MCF 10A (cell line): ENCODE data around the gene COL21A1. TPM values are rescaled to one million over a fixed set of nuclear protein-coding genes. Genes with fewer than 3 reads are reported as not detected.

Experiments
- BruUV-seq: library from RNA; stranded (reverse); fragments of 400-500 nt; replicated peaks from 2 replicates; lab custom pipeline; 2021; lab: Mats Ljungman, UMichigan
- CTCF ChIA-PET: fragments of 300-600 bp; sonication (Branson Sonifier 250); formaldehyde crosslinking; extraction: SDS; loops from one replicate; lab custom pipeline; 2021; ENCODE audit warnings: antibody characterized with exemption, inconsistent platforms; lab: Yijun Ruan, JAX
- POLR2A ChIA-PET: fragments of 300-600, 350-650 bp; sonication (Branson Sonifier 250); formaldehyde crosslinking; extraction: SDS; loops from one replicate; lab custom pipeline; 2020; ENCODE audit warnings: antibody characterized with exemption, inconsistent platforms; lab: Yijun Ruan, JAX
- DNase-seq: peaks from one replicate; pipeline ENCODE4 v3.0.0-alpha.2; 2018; ENCODE audit not compliant: unreplicated experiment
- H3K27ac Mint-ChIP-seq: one replicate; pipeline ENCODE4 v1.8.0; 2022; ENCODE audit warnings: mild to moderate bottlenecking, low read depth, mixed read lengths; ENCODE audit not compliant: unreplicated experiment
- H3K27me3 Mint-ChIP-seq: one replicate; pipeline ENCODE4 v1.8.0; 2022; ENCODE audit warnings: mixed read lengths; ENCODE audit not compliant: insufficient read depth, unreplicated experiment
- H3K36me3 Mint-ChIP-seq: one replicate; pipeline ENCODE4 v1.8.0; 2022; ENCODE audit warnings: mild to moderate bottlenecking, moderate library complexity, mixed read lengths; ENCODE audit not compliant: insufficient read depth, unreplicated experiment
- H3K4me1 Mint-ChIP-seq: one replicate; pipeline ENCODE4 v1.8.0; 2022; ENCODE audit warnings: mixed read lengths; ENCODE audit not compliant: insufficient read depth, unreplicated experiment
- H3K4me3 Mint-ChIP-seq: one replicate; pipeline ENCODE4 v1.8.0; 2022; ENCODE audit warnings: mild to moderate bottlenecking, moderate library complexity, mixed read lengths; ENCODE audit not compliant: unreplicated experiment
- H3K9me3 Mint-ChIP-seq: one replicate; pipeline ENCODE4 v1.8.0; 2022; ENCODE audit warnings: mixed read lengths; ENCODE audit not compliant: unreplicated experiment
- intact Hi-C: fragments of 100-400 bp; cut with micrococcal nuclease; formaldehyde crosslinking; loops from 2 replicates; pipeline ENCODE4 v1.14.1; 2022
- total RNA-seq: library from RNA; stranded (reverse); gene quantifications from 2 replicates; pipeline ENCODE4 v1.2.3, GENCODE V29; 2022
- TF ChIP-seq, protein P1 (sequence below): fragments of 200-600 bp; IDR thresholded peaks from one replicate; pipeline ENCODE4 v1.8.0; 2022; ENCODE audit warnings: antibody characterized with exemption, mild to moderate bottlenecking; ENCODE audit not compliant: unreplicated experiment

COL21A1 gene
- total RNA-seq, 1 experiment from 2014 or later = 1.8 TPM

DNA sequence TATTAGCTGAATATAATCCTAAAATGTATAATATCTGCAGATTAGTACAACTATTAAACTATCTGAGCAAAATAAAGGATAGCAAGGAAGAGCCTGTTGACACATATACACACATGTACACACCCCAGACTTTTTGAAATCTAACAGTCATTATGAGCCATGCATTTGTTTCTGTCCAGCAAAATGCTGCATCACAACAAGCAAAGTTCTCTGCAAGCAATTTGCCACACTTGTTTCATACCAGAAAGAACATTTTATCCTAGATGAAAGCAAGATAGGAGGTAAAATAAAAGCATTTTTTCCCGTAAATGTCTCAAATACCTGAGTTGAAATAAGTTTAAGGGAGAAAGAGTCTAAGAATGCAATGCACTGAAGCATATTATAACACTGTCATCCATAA is 145.2 kb downstream of the COL21A1 start:
- H3K27me3 Mint-ChIP-seq = no peaks in the 10 kb centered on the region
- H3K4me1 Mint-ChIP-seq = peaks cover 15% of the 10 kb centered on the region
- intact Hi-C loops = no loop called here
- no peak overlapping the region for H3K27ac Mint-ChIP-seq
- no peak for DNase-seq
- no peaks in the 10 kb centered on the region for H3K36me3 Mint-ChIP-seq
- BruUV-seq = no TSS peak
- TF ChIP-seq, protein P1, sequence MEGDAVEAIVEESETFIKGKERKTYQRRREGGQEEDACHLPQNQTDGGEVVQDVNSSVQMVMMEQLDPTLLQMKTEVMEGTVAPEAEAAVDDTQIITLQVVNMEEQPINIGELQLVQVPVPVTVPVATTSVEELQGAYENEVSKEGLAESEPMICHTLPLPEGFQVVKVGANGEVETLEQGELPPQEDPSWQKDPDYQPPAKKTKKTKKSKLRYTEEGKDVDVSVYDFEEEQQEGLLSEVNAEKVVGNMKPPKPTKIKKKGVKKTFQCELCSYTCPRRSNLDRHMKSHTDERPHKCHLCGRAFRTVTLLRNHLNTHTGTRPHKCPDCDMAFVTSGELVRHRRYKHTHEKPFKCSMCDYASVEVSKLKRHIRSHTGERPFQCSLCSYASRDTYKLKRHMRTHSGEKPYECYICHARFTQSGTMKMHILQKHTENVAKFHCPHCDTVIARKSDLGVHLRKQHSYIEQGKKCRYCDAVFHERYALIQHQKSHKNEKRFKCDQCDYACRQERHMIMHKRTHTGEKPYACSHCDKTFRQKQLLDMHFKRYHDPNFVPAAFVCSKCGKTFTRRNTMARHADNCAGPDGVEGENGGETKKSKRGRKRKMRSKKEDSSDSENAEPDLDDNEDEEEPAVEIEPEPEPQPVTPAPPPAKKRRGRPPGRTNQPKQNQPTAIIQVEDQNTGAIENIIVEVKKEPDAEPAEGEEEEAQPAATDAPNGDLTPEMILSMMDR = no peak
- no peak overlapping the region for H3K4me3 Mint-ChIP-seq
- ChIA-PET CTCF (interaction anchor here (1.0 kb wide), 1 partner anchor 693 kb away, joined by 3 read pairs; no protein-coding TSS in a partner anchor), POLR2A (interaction anchor here (0.6 to 0.7 kb wide), 2 partner anchors 9 to 261 kb away, joined by 3 read pairs; no protein-coding TSS in a partner anchor)
- peaks cover 8% of the 10 kb centered on the region for H3K9me3 Mint-ChIP-seq

DNA sequence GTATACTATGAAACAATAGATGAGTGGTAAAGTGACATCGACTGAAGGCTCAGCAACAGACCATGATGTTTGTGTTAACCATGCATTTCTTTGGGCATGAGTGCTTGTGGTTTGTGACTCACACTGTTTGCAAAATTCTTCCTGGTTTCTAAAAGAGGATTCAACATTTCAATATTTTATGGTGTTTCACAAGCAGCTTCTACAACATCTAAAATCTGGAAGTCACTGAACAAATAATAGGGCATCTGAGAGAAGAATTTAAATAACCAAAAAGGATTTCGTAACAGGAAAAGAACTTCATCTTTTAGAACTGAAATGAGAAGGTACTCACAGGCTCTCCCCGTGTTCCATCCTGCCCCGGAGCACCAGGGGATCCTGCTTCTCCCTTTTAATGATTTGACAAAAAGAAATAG is 146.2 kb downstream of the COL21A1 start:
- H3K27me3 Mint-ChIP-seq = no peaks in the 10 kb centered on the region
- POLR2A ChIA-PET = interaction anchor here (0.5 to 1.2 kb wide), 4 partner anchors 9 to 22 kb away, joined by 3 to 7 read pairs (median 3); no protein-coding TSS in a partner anchor
- H3K27ac Mint-ChIP-seq = peak overlapping the region; percentile 16
- H3K4me1 Mint-ChIP-seq = peaks cover 15% of the 10 kb centered on the region
- intact Hi-C loops = no loop called here
- TF ChIP-seq, protein P1 = no peak
- peak; percentile 95 for DNase-seq
- CTCF ChIA-PET = interaction anchor here (1.0 kb wide), 1 partner anchor 692 kb away, joined by 3 read pairs; no protein-coding TSS in a partner anchor
- H3K4me3 Mint-ChIP-seq = peak overlapping the region; percentile 11
- H3K9me3 Mint-ChIP-seq = peaks cover 8% of the 10 kb centered on the region
- BruUV-seq = no TSS peak
- no peaks in the 10 kb centered on the region for H3K36me3 Mint-ChIP-seq

DNA sequence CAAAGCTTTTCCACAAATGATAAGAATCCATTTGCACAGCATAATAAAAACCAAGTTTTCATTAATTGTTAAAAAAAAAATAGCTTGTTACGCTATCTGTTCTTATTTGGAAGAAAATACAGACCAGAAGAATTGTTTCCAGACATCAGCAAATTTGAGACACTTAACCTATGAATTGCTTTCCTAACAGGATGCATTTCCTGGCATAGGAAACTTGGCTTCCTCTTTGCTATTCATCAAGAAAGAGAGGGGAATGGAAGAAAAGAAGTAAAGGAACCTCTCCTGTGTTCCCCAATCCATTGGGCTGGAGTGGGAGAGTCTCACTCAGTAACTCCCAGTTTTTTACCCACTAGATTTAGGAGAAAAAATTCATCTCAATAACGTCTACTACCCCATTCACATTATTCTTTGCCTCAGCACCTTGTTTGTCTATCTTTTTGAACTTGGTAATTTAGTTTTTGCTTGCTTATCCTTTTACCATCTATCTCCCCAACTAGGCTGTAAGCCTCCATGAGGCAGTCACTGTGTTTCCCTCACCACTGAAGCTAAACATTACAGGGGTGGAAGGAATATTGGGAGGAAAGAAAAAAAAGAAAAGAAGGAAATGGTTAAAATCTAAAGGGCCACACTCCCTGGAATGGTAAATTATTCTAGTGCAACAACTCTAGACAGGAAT is 150.3 kb downstream of the COL21A1 start:
- Mint-ChIP-seq H3K4me1 (peaks cover 15% of the 10 kb centered on the region), H3K4me3 (no peak overlapping the region), H3K27ac (no peak overlapping the region), H3K27me3 (no peaks in the 10 kb centered on the region), H3K9me3 (peaks cover 15% of the 10 kb centered on the region), H3K36me3 (no peaks in the 10 kb centered on the region)
- no TSS peak for BruUV-seq
- TF ChIP-seq, protein P1 = no peak
- intact Hi-C loops = no loop called here
- DNase-seq = no peak
- ChIA-PET POLR2A (interaction anchor here (0.7 to 0.8 kb wide), 3 partner anchors 39 to 1063 kb away, joined by 3 to 5 read pairs (median 3); no protein-coding TSS in a partner anchor), CTCF (interaction anchor here (0.6 kb wide), 1 partner anchor 116 kb away, joined by 3 read pairs; no protein-coding TSS in a partner anchor)

DNA sequence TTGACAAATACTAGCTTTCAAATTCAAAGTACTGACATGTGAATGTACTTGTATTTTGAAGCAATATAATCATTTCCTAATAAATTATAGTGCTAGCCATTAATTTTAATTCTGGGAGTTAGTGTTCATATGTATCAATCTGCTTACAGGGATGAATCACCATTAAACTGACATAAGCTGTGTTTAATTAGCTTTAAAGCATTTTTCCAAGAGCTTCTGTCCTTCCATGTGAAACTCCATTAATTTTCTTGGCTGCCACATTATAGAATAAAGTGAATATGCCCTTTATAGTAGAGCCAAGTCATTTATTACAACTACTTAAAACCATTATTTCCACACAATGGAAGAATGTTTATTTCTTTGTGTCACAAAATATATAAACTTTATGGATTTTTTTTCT is 150.8 kb downstream of the COL21A1 start:
- TF ChIP-seq, protein P1 = no peak
- ChIA-PET POLR2A (interaction anchor here (0.7 to 0.8 kb wide), 2 partner anchors 41 to 1063 kb away, joined by 3 read pairs; no protein-coding TSS in a partner anchor), CTCF (no interaction called here)
- no peak for DNase-seq
- no peak overlapping the region for H3K4me3 Mint-ChIP-seq
- peaks cover 15% of the 10 kb centered on the region for H3K9me3 Mint-ChIP-seq
- H3K4me1 Mint-ChIP-seq = peaks cover 15% of the 10 kb centered on the region
- no peak overlapping the region for H3K27ac Mint-ChIP-seq
- BruUV-seq = no TSS peak
- intact Hi-C loops = no loop called here
- no peaks in the 10 kb centered on the region for H3K27me3 Mint-ChIP-seq
- no peaks in the 10 kb centered on the region for H3K36me3 Mint-ChIP-seq
